Activated T-cell treated with anti-CD3 and anti-CD28 coated beads, Interleukin-2, amount 50 U/mL, for 4 hours (primary cell): Measurements from ENCODE around the gene MEIS2. TPM values are rescaled to one million over a fixed set of nuclear protein-coding genes. Genes with fewer than 3 reads are reported as not detected.

Source experiments
- ATAC-seq, 2 donors: fragments of 200-7000 bp; cut with Tn5 transposase; one replicate each; pipeline ENCODE4 v1.10.0; 2021
- DNase-seq: peaks from one replicate; pipeline ENCODE4 v3.0.0-alpha.2; 2020
- H3K27me3 Mint-ChIP-seq: one replicate; pipeline ENCODE4 v1.8.0; 2021; ENCODE audit warnings: low read depth, mixed read lengths
- H3K36me3 Mint-ChIP-seq: one replicate; pipeline ENCODE4 v1.8.0; 2022; ENCODE audit warnings: mixed read lengths; ENCODE audit not compliant: insufficient read depth
- H3K4me1 Mint-ChIP-seq: one replicate; pipeline ENCODE4 v1.8.0; 2021; ENCODE audit warnings: low read depth, mixed read lengths
- H3K4me3 Mint-ChIP-seq: one replicate; pipeline ENCODE4 v1.8.0; 2021; ENCODE audit warnings: mild to moderate bottlenecking, moderate library complexity, mixed read lengths
- H3K9me3 Mint-ChIP-seq: one replicate; pipeline ENCODE4 v1.8.0; 2021; ENCODE audit warnings: mixed read lengths
- total RNA-seq, 3 donors: library from RNA; stranded (reverse); gene quantifications; one replicate each; pipeline ENCODE4 v1.2.1, GENCODE V29; 2021

The MEIS2 gene
- total RNA-seq, 3 donors from 2014 or later, result 0.20 TPM; not detected in 2

DNA sequence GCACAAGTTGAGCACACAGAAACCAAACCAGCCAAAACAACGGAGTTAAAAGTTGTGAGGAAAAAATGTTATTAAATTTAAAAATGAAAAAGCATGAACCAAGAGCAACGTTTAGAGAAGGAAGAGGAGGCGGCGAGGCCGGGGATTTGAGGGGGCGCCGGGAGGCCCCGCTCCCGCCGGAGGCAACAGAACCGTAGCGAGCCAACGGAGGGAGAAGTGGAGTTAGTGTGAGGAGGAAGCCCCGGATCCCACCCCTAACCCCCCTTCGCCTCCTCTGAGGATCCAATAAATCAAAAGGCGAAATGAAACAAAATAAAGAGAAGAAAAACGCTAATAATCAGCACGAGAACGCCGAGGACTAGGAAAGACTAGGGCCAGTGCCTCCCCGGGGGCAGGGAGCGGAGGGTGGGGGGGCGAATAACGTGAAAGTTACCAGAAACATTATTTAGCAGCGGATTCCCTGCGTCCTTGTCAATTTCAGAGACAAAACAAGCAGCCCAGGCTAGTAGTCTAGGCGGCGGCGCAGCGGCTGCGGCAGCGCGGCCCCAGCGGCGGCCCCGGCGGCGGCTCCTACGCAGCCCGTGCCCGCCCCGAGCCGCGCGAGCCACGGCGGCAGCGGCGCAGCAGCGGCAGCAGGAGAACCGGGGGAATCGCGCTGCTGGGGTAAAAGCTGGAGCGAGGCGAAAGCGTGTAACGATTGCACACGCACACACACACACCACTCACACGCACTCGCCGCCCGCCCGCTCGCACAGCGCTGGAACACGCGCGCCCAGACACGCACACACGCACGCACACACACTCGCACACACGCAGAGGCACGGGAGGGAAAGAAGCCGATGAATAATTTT is 1.7 kb downstream of the MEIS2 start:
- ATAC-seq (peak; percentile 70 to 71), DNase-seq (no peak)
- peaks cover 89% of the 10 kb centered on the region for H3K27me3 Mint-ChIP-seq
- H3K4me3 Mint-ChIP-seq, result peak overlapping the region; percentile 93
- H3K9me3 Mint-ChIP-seq, result peaks cover under 1% of the 10 kb centered on the region
- peaks cover 2% of the 10 kb centered on the region for H3K36me3 Mint-ChIP-seq
- H3K4me1 Mint-ChIP-seq, result peaks cover 44% of the 10 kb centered on the region

DNA sequence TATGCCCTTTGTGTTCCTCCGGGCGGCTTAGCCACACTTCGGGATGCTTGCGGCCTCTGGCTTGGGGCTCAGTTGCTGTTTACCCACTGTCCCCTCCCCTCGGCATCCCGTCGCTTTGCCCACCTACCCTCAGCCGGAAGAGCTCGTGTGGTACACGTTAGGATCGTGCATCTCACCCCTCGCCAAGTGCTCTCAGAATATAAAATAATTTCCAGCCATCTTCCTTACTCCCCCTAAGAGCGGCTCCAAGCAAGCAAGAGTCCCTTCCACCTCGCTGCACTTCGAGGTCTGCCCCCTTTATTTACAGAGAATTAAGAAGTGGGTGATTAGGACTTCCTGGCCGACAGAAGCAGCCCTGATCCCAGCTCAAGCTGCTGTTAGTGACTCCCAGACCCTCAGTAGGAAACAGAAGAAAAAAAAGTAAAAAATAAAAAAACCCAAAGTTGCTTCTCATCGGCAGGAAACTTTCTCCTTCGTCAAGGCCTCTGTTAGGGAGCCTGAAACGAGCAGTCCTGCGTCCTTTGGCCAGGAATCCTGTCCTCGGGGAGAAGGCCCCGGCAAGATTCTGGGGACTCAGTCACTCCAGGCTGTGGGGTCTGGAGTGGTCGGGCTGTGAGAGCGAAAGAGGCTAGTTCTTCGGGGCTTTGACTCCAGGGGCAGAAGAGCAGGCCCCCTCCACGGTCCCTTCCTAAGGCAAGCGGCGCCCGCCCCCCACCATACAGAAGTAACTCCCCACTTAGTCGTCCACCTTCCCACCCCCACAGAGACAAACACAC is 3.0 kb downstream of the MEIS2 start:
- no peak for ATAC-seq
- Mint-ChIP-seq H3K4me3 (peak overlapping the region; percentile 22), H3K9me3 (no peaks in the 10 kb centered on the region), H3K27me3 (peaks cover 87% of the 10 kb centered on the region), H3K4me1 (peaks cover 41% of the 10 kb centered on the region), H3K36me3 (peaks cover 2% of the 10 kb centered on the region)
- no peak for DNase-seq

DNA sequence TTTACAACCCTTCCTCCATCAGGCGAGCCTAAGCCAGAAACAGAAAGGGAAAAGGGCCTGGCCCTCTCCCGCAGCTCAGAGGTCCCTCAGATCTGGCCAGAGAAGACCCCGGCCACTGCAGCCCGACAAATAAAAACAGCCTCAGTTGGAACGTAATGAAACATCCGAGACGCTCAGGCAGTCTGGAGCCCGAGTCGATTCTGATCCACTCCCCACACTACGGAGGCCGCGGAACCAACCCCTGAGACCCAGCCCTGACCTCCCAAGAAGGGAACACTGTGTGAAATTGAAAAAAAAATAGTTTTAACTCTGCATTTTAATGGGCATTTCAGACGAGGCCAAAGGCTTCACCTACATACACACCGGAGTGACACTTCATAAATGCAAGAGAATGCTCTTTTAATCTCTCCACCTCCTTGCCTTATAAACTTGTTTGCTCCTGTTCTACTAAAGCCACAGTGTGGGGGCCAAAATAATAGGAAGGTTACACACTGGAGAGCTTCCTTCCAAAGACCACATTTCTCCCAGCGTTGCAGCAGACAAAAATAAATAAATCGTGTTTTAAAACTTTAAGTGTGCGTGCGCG is 3.7 kb downstream of the MEIS2 start:
- H3K27me3 Mint-ChIP-seq, result peaks cover 86% of the 10 kb centered on the region
- H3K4me3 Mint-ChIP-seq, result peak overlapping the region; percentile 22
- peaks cover 36% of the 10 kb centered on the region for H3K4me1 Mint-ChIP-seq
- ATAC-seq (no peak), DNase-seq (no peak)
- H3K9me3 Mint-ChIP-seq, result no peaks in the 10 kb centered on the region
- H3K36me3 Mint-ChIP-seq, result no peaks in the 10 kb centered on the region

DNA sequence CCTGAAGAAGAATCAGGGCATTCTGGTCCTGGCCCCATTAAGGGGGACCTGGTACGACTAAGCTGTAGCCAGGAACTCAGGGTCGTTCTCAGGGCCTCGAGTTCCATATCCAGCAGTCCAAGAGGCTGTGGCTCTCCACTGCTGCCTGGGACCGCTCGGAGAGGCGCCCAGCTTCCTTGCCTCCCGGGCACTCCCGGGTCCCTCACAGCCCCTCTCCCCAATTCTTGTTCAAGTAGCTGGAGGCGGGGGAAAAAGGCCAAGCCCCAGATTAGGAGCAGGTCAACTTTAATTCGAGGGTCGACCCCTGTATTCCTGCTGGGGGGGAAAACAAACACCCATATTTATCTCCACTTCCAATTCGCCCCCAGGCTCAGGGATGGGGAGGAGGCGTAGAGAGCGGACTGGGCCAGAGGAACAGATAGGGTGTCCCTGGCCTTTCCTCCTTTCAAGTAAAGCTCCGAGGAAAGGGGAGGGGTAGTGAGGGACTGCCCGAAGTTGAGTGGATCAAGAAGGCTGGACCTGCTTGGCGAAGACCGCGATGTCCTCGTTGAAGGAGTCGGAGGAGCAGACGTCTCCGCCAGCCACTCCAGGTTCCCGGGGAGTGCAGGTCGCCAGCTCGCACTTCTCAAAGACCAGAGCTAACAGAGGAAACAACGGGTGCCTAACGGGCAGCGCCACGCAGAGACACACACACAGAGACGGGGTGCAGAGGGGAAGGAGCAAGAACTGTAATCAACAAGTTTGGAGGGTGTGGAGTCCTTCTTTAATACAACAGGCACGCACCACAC is 4.4 kb downstream of the MEIS2 start:
- no peak for ATAC-seq
- H3K27me3 Mint-ChIP-seq, result peaks cover 81% of the 10 kb centered on the region
- no peaks in the 10 kb centered on the region for H3K36me3 Mint-ChIP-seq
- no peaks in the 10 kb centered on the region for H3K9me3 Mint-ChIP-seq
- H3K4me3 Mint-ChIP-seq, result no peak overlapping the region
- DNase-seq, result no peak
- peaks cover 31% of the 10 kb centered on the region for H3K4me1 Mint-ChIP-seq

DNA sequence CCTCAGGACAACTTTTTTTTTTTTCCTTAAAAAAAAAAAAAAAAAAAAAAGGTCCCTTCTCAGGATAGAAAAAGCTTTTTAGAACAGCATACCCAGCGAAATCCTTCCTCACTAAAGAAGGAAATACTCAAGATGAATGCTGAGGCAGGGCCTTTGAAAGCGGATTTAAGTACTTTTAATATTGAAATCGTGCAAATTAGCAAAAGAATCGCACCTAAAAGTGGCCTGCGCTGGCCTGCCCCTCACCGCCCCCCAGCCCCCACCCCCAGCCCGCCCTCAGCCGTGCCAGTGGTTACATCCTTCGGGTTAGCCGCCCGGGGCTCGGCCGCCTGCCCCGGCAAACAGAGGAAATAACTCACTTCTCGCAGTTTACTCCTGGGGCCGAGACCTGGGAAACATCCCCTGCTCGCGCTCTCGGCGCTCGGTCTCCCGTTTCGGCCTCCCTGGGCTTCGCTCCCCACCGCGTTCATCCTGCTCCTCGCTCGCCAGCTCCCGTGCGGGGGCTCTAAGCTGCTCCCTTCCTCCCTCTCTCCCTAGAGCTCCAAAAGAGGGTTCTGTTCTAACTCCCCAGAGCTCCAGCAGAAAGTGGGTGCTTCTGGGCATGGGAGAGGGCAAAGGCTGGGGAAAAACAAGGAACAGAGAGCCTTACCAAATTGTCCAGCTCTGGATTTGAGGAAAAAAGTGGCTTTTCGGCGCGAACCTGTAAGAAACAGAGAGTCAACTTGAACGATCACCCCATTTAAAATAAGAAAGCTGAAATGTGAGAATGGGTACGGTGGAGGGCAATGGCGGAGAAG is 5.2 kb downstream of the MEIS2 start:
- ATAC-seq (no peak), DNase-seq (no peak)
- peaks cover 25% of the 10 kb centered on the region for H3K4me1 Mint-ChIP-seq
- no peaks in the 10 kb centered on the region for H3K36me3 Mint-ChIP-seq
- H3K27me3 Mint-ChIP-seq, result peaks cover 80% of the 10 kb centered on the region
- H3K4me3 Mint-ChIP-seq, result no peak overlapping the region
- H3K9me3 Mint-ChIP-seq, result no peaks in the 10 kb centered on the region

DNA sequence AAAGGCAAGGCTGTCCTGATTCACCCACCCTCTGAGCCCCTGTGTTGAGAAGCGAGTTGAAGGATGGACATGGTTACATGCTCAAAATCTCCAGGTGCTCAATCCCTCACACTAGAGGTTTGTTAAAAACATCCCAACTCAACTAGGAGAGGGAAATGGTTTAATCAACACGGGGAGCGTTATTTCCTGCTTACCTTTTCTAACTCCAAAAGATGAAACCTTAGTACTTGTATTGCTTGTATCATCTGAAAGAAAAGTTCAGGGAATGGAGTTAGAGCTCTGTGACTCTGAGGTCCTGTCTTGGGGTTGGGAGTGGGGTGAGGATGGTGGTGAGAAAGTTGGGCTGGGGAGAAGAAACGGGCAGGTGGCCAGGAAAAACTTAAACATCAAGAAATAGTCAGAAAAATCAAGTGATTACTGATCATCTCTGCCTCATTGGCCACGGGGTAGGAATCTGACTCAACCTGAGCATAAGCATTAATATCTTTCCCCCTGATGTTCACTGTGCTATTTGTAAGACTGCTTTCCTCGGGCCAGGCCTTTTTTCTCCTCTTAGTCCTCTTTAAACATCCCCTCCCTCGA is 5.9 kb downstream of the MEIS2 start:
- peaks cover 75% of the 10 kb centered on the region for H3K27me3 Mint-ChIP-seq
- ATAC-seq (no peak), DNase-seq (no peak)
- H3K4me1 Mint-ChIP-seq, result peaks cover 20% of the 10 kb centered on the region
- no peaks in the 10 kb centered on the region for H3K36me3 Mint-ChIP-seq
- H3K4me3 Mint-ChIP-seq, result no peak overlapping the region
- no peaks in the 10 kb centered on the region for H3K9me3 Mint-ChIP-seq

DNA sequence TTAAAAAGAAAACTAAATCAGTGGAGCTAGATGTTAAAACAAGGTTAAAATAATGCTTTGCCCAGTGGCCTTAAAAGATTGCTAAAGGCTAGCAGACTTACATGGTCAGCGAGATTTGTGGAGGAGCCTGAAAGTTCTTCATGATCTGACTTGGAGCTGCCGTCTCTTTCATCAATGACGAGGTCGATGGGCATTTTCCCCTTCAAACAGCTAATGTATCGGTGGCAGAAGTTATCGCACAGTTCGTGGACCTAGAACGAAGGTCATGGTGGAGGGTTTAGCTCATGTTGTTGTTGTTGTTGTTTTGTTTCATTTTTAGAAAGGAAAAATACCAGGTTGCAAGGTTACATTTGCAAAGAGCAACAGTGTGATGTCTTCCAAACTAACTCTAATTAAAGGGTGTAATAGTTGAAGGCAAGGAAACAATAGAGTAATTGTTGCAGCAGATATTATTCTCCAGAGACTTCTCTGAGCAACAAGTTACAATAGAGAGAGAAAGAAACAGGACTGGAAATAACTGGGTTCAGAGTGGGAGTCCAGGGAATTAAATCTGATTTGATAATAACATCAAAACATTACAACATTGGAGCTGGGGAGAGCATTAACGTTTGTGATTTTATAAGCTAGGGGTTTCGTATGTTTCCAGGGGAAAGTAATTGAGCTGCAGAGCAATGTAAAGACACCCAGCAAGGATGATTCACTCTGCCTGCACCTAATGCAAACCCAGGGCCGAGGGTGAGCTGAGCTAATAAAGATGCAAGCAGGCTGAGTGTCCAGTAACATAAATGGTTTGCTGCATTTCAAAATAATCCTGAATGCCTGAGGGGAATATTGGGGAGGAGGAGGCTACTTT is 6.6 kb downstream of the MEIS2 start:
- Mint-ChIP-seq H3K9me3 (no peaks in the 10 kb centered on the region), H3K4me1 (peaks cover 15% of the 10 kb centered on the region), H3K4me3 (no peak overlapping the region), H3K27me3 (peaks cover 72% of the 10 kb centered on the region), H3K36me3 (no peaks in the 10 kb centered on the region)
- ATAC-seq (no peak), DNase-seq (no peak)

DNA sequence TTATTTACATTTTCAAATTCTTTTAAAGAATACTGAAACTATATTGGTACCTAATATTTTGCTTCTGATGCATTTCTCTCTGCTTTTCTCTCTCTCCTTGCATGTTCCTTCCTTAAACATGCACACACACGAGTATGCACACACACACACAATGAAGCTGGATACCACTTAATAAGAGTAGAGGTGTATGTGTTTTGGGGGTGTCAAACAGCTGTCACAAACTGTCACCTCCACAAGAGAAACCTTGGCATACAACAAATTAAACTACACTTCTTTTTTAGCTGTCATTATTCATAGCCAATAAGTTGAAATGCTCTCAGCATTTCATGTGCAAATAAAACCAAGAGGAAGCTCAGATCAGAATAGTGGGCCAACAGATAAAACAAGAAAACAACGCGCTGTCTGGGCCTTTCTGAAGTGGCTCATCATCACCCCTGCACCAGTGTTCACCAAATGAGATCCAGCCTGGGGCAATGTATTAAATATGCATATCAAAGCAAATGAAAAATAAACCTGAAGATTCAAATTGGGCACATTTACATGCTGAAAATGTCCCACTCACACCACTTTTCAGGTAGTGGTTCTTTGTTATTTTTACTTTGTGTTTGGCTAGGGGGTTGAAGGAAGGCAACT is 9.7 kb downstream of the MEIS2 start:
- Mint-ChIP-seq H3K4me3 (no peak overlapping the region), H3K4me1 (no peaks in the 10 kb centered on the region), H3K36me3 (no peaks in the 10 kb centered on the region), H3K27me3 (peaks cover 54% of the 10 kb centered on the region), H3K9me3 (no peaks in the 10 kb centered on the region)
- DNase-seq (no peak), ATAC-seq (no peak)

DNA sequence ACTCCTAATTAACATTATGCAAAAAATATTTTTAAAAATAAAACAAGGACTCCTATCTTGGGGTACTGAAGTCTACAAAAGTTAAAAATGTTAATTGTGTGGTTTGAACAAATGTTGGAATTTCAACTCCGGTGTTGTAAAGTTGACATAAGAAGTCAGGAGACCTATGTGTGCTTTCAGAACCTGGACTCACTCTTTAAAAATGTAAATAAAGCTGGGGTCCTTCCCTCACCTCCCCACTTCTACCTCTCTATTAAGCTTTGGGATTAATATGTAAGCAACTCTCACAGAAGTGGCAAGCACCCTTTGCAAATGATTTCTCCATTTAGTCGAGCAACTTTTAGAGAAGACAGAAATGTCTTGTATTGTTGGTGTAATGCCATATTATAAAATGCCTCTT is 11.9 kb downstream of the MEIS2 start:
- no peak for ATAC-seq
- H3K27me3 Mint-ChIP-seq, result peaks cover 36% of the 10 kb centered on the region
- H3K9me3 Mint-ChIP-seq, result no peaks in the 10 kb centered on the region
- H3K4me1 Mint-ChIP-seq, result no peaks in the 10 kb centered on the region
- DNase-seq, result no peak
- no peak overlapping the region for H3K4me3 Mint-ChIP-seq
- no peaks in the 10 kb centered on the region for H3K36me3 Mint-ChIP-seq

DNA sequence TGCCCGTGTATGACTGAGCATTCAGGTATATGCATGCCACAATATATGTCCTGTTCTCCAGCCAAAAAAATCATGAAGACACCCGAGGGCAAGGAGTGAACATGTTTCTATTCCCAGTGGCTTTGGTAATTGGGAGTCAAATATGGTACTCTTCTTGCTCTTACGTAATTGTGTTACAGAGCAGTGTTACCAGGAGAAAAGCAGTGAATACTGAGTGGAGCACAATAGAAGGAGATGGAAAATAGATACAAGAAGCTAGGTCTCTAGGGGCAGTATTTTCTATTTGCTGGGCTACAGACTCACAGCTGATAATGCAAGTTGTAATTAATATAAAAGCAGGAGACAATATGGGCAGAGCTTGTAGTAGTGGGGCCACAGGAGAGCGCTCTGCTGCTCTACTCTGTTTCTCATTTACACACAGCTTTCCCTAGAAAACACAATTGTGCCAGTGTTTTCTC is 13.2 kb downstream of the MEIS2 start:
- Mint-ChIP-seq H3K36me3 (no peaks in the 10 kb centered on the region), H3K4me3 (no peak overlapping the region), H3K4me1 (no peaks in the 10 kb centered on the region), H3K9me3 (no peaks in the 10 kb centered on the region), H3K27me3 (peaks cover 25% of the 10 kb centered on the region)
- DNase-seq (no peak), ATAC-seq (no peak)

DNA sequence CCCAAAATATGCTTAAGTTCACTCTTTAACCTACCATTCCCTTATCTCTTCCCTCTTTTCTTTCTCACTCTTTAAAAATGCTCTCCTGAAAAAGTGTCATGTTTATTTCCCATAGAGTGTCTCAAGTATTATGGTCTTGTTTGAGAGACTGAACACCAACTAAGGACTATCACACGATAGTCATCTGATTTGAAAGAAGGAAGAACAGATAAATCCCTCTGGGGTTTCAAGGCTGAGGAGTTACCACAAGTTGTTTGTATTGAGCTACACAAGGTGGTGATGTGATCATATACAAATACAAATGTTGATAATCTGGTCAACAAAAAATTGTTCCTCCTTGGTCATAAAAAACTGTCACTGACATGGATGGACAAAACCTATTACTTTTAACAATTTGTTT is 13.8 kb downstream of the MEIS2 start:
- H3K9me3 Mint-ChIP-seq, result no peaks in the 10 kb centered on the region
- no peak overlapping the region for H3K4me3 Mint-ChIP-seq
- H3K27me3 Mint-ChIP-seq, result peaks cover 21% of the 10 kb centered on the region
- H3K4me1 Mint-ChIP-seq, result no peaks in the 10 kb centered on the region
- DNase-seq (no peak), ATAC-seq (no peak)
- no peaks in the 10 kb centered on the region for H3K36me3 Mint-ChIP-seq

DNA sequence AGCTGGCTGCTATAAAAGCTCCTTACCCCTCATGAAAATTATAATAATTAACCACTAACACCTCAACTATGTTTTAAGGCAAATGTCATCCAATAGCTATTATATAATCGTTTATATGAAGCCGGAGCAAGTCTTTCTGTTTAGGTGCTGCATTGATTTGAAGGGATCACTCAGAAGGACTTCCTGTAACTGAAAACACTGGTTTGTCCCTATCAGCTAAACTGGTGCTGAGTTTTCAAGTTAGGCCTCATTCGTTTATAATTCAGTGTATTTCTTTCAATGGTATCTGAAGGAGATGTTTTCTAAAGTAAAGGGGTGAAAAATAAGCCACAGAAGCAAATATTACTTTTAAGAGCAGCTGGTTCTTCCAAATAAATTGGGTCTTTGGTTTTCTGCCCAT is 14.2 kb downstream of the MEIS2 start:
- no peak for ATAC-seq
- H3K9me3 Mint-ChIP-seq, result no peaks in the 10 kb centered on the region
- H3K4me3 Mint-ChIP-seq, result no peak overlapping the region
- no peaks in the 10 kb centered on the region for H3K36me3 Mint-ChIP-seq
- no peaks in the 10 kb centered on the region for H3K4me1 Mint-ChIP-seq
- DNase-seq, result no peak
- peaks cover 19% of the 10 kb centered on the region for H3K27me3 Mint-ChIP-seq
